Neural crest cell (in vitro differentiated cells): Measurements from ENCODE around the gene KCNMA1. TPM values are rescaled to one million over a fixed set of nuclear protein-coding genes. Genes with fewer than 3 reads are reported as not detected.

Experiments
- DNase-seq: peaks from one replicate; pipeline ENCODE4 v3.0.0; 2021; ENCODE audit warnings: low read depth, mixed read lengths, low spot score
- H3K27ac Mint-ChIP-seq: one replicate; pipeline ENCODE4 v1.8.0; 2021; ENCODE audit warnings: mild to moderate bottlenecking, mixed read lengths; ENCODE audit not compliant: unreplicated experiment
- H3K27me3 Mint-ChIP-seq: 2 replicates; pipeline ENCODE4 v1.8.0; 2021; ENCODE audit warnings: low read depth, mild to moderate bottlenecking, mixed read lengths
- H3K36me3 Mint-ChIP-seq: 2 replicates; pipeline ENCODE4 v1.8.0; 2021; ENCODE audit warnings: low read depth, mild to moderate bottlenecking, mixed read lengths
- H3K4me1 Mint-ChIP-seq: 2 replicates; pipeline ENCODE4 v1.8.0; 2021; ENCODE audit warnings: mixed read lengths
- H3K4me3 Mint-ChIP-seq: one replicate; pipeline ENCODE4 v1.8.0; 2021; ENCODE audit warnings: mild to moderate bottlenecking, mixed read lengths
- H3K9me3 Mint-ChIP-seq: 2 replicates; pipeline ENCODE4 v1.8.0; 2021; ENCODE audit warnings: mixed read lengths
- total RNA-seq: library from RNA; stranded (reverse); gene quantifications from 2 replicates; pipeline ENCODE4 v1.2.1, GENCODE V29; 2021
- TF ChIP-seq, protein P1 (sequence below): fragments of 200-600 bp; sonication (generic); conservative IDR thresholded peaks from 2 replicates; pipeline ENCODE4 v1.5.0; 2021; ENCODE audit warnings: antibody characterized with exemption, mild to moderate bottlenecking

KCNMA1 gene
- total RNA-seq, 1 donor from 2014 or later: 1.7 TPM

DNA sequence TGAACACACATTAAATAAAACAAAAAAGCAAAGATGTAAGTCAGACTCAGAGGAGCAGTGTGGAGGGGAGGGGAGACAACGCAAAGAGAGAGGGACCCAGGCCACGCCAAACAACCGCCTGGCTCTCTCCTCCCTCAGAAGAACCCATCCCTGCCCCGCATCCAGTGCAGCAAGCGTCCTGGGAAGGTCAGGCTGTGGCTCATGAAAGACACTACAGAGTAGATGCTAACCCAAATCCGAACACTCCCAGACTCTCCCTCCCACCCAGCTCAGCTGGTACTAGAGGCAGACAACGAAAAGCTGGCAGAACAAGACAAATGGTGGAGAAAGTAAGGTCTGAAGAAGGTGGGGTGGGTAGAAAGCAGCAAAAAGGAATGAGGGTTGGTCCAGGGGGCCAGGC, 39.0 kb downstream of the KCNMA1 start:
- no peaks in the 10 kb centered on the region for H3K9me3 Mint-ChIP-seq
- H3K27ac Mint-ChIP-seq: no peak overlapping the region
- no peaks in the 10 kb centered on the region for H3K27me3 Mint-ChIP-seq

DNA sequence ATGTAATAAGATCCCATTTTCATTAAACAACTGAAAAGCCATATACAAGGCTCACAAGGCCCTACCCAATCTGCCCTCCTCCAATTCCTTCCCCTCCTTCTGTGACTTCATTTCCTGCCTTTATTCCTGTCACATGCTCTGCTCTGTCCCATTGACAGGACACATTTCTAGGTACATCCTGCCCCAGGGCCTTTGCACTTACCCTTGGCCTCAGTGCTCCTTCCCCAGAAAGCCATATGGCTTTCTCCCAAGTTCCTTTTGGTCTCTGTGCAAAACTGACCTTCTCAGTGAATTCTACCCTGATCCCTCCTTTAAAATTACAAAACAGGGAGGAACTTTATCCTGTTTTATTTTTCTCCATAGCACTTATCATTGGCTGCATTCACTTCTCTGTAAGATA, 40.0 kb downstream of the KCNMA1 start:
- no peak for DNase-seq
- no peaks in the 10 kb centered on the region for H3K36me3 Mint-ChIP-seq
- no peaks in the 10 kb centered on the region for H3K27me3 Mint-ChIP-seq
- no peaks in the 10 kb centered on the region for H3K4me1 Mint-ChIP-seq
- no peak overlapping the region for H3K4me3 Mint-ChIP-seq
- TF ChIP-seq, protein P1, sequence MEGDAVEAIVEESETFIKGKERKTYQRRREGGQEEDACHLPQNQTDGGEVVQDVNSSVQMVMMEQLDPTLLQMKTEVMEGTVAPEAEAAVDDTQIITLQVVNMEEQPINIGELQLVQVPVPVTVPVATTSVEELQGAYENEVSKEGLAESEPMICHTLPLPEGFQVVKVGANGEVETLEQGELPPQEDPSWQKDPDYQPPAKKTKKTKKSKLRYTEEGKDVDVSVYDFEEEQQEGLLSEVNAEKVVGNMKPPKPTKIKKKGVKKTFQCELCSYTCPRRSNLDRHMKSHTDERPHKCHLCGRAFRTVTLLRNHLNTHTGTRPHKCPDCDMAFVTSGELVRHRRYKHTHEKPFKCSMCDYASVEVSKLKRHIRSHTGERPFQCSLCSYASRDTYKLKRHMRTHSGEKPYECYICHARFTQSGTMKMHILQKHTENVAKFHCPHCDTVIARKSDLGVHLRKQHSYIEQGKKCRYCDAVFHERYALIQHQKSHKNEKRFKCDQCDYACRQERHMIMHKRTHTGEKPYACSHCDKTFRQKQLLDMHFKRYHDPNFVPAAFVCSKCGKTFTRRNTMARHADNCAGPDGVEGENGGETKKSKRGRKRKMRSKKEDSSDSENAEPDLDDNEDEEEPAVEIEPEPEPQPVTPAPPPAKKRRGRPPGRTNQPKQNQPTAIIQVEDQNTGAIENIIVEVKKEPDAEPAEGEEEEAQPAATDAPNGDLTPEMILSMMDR: no peak
- no peak overlapping the region for H3K27ac Mint-ChIP-seq
- H3K9me3 Mint-ChIP-seq: no peaks in the 10 kb centered on the region

More for the DNA sequence above, 39.0 kb downstream of the KCNMA1 start:
- no peak overlapping the region for H3K4me3 Mint-ChIP-seq
- no peak for DNase-seq
- peaks cover 9% of the 10 kb centered on the region for H3K4me1 Mint-ChIP-seq
- H3K36me3 Mint-ChIP-seq: no peaks in the 10 kb centered on the region
- TF ChIP-seq, protein P1: no peak

DNA sequence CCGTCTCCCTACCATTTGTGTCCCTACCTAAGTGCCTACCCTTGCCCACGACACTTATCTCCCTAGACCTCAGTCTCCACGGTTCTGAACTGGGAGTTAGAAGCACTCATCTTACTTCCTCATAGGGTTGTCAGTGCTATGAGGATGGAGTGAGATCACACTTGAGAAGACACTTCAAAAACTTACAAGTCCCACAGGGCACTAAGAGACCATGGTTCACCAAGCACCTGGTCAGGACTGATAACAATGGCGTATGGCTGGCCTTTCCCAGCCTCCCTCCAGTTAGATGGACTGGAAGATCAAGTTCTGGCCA, 43.2 kb downstream of the KCNMA1 start:
- Mint-ChIP-seq H3K4me3 (no peak overlapping the region), H3K36me3 (no peaks in the 10 kb centered on the region), H3K4me1 (no peaks in the 10 kb centered on the region), H3K27me3 (no peaks in the 10 kb centered on the region), H3K27ac (no peak overlapping the region), H3K9me3 (peaks cover 2% of the 10 kb centered on the region)
- TF ChIP-seq, protein P1: no peak
- no peak for DNase-seq

DNA sequence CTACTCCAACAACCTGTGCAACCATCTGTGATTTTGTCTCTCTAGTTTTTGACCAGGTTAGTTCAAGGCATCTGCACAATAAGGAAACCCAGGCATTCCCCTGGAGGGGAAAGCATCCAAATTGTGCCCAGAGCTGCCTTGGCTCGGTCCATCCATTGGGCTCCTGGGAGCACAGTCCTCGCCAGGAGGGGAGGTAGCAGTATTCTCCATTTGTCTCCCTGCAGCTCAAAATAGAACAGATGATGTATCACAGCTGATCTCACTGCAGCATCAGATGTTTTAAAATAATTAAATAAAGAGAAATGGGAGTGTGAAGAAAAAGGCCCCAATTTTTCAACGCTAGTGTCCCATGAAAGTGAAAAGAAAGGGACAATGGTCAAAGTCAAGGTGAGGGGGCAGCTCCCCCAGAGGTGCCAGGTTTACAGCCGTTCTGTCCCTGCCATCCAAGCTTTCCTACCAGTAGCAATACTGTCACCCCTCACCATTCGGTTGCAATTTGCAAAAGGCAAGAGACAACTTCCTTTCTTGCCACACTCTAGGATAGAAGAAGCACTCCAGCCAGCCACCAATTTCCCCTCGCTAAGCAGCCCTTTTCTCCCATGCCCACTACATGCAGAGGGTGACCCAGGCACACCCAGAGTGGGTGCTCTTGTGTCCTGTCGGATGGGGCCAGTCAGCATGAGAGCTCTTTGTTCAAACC, 43.7 kb downstream of the KCNMA1 start:
- DNase-seq: no peak
- Mint-ChIP-seq H3K36me3 (no peaks in the 10 kb centered on the region), H3K27me3 (no peaks in the 10 kb centered on the region), H3K4me1 (no peaks in the 10 kb centered on the region), H3K9me3 (peaks cover 2% of the 10 kb centered on the region), H3K27ac (no peak overlapping the region), H3K4me3 (no peak overlapping the region)
- TF ChIP-seq, protein P1: no peak

DNA sequence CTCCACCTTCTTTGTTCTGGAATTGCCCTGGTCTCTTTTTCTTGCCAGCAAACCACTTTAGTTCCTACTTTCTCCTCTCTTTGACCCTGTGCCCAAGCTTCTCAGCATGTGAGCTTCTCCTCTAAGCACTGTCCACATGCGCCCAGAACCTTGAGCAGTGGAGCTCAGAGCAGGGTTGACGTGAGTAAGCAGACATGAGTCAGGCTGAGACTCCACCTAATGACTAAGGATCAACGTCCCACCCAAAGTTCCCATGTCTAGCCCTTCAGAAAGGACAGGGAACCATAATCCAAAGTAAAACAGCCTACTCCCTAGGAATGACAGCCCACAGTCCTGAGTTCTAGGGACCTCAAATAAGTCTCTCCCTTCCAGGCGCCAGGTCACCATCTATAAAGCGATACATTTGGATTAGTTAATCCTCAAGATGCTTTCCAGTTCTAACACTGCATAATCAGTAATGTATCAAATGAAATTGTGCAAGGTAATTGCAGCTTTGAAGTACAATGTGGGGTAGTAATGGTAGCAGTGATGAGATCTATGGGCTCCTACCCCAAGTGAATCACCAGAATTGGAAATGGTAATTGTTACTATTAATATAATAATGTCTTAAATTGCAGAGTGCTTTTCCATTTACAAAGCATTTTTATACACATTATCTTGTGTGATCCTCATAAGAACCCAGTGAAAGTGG, 44.5 kb downstream of the KCNMA1 start:
- no peaks in the 10 kb centered on the region for H3K36me3 Mint-ChIP-seq

More for the DNA sequence above, 44.5 kb downstream of the KCNMA1 start:
- H3K27me3 Mint-ChIP-seq: no peaks in the 10 kb centered on the region
- DNase-seq: no peak
- TF ChIP-seq, protein P1: no peak
- peaks cover 4% of the 10 kb centered on the region for H3K9me3 Mint-ChIP-seq
- no peak overlapping the region for H3K4me3 Mint-ChIP-seq
- no peaks in the 10 kb centered on the region for H3K4me1 Mint-ChIP-seq
- no peak overlapping the region for H3K27ac Mint-ChIP-seq
